MM.1S (cell line): ENCODE measurements around the gene UBASH3A.

Source experiments
- DNase-seq: peaks from one replicate; pipeline ENCODE4 v3.0.0-alpha.2; 2015
- H2AFZ ChIP-seq: fragments of 300-600 bp; sonication (generic); 2 replicates; pipeline ENCODE4 v1.6.0; 2016; ENCODE audit warnings: antibody characterized with exemption, low read length
- H3F3A ChIP-seq: fragments of 300-600 bp; sonication (generic); 2 replicates; pipeline ENCODE4 v1.6.1; 2016; ENCODE audit warnings: mild to moderate bottlenecking, antibody characterized with exemption, low read length, moderate library complexity, mixed read lengths; ENCODE audit not compliant: insufficient read depth
- H3K27ac ChIP-seq: fragments of 300-600 bp; sonication (generic); 2 replicates; pipeline ENCODE4 v1.5.1; 2016; ENCODE audit warnings: mild to moderate bottlenecking, low read length
- H3K27me3 ChIP-seq: fragments of 300-600 bp; sonication (generic); replicated peaks from 2 replicates; pipeline ENCODE4 v1.6.0; 2016; ENCODE audit warnings: low read length; ENCODE audit not compliant: insufficient read depth
- H3K36me3 ChIP-seq: fragments of 300-600 bp; sonication (generic); replicated peaks from 2 replicates; pipeline ENCODE4 v1.6.1; 2016; ENCODE audit warnings: mild to moderate bottlenecking, low read length, mixed read lengths; ENCODE audit not compliant: insufficient read depth
- H3K4me1 ChIP-seq: fragments of 300-600 bp; sonication (generic); 2 replicates; pipeline ENCODE4 v1.6.1; 2016; ENCODE audit warnings: low read length, mixed read lengths
- H3K4me2 ChIP-seq: fragments of 300-600 bp; sonication (generic); 2 replicates; pipeline ENCODE4 v1.6.0; 2016; ENCODE audit warnings: low read depth, low read length
- H3K4me3 ChIP-seq: fragments of 300-600 bp; sonication (generic); 2 replicates; pipeline ENCODE4 v1.5.1; 2016; ENCODE audit warnings: low read length, mixed read lengths
- H3K79me2 ChIP-seq: fragments of 300-600 bp; sonication (generic); 2 replicates; pipeline ENCODE4 v1.6.1; 2016; ENCODE audit warnings: mixed run types, low read length, mixed read lengths
- H3K9ac ChIP-seq: fragments of 300-600 bp; sonication (generic); 2 replicates; pipeline ENCODE4 v1.6.1; 2016; ENCODE audit warnings: low read length, mixed read lengths
- H3K9me2 ChIP-seq: fragments of 300-600 bp; sonication (generic); replicated peaks from 2 replicates; pipeline ENCODE4 v1.6.1; 2016; ENCODE audit warnings: mild to moderate bottlenecking, low read length, mixed read lengths; ENCODE audit not compliant: insufficient read depth
- H3K9me3 ChIP-seq: fragments of 300-600 bp; sonication (generic); replicated peaks from 2 replicates; pipeline ENCODE4 v1.6.1; 2016; ENCODE audit warnings: mild to moderate bottlenecking, low read length, mixed read lengths; ENCODE audit not compliant: insufficient read depth
- H4K20me1 ChIP-seq: fragments of 300-600 bp; sonication (generic); 2 replicates; pipeline ENCODE4 v1.6.1; 2016; ENCODE audit warnings: mild to moderate bottlenecking, low read length, moderate library complexity, mixed read lengths; ENCODE audit not compliant: insufficient read depth
- EZH2 ChIP-seq: fragments of 300-600 bp; sonication (generic); optimal IDR thresholded peaks from 2 replicates; pipeline ENCODE3; 2017; ENCODE audit warnings: low read depth, mild to moderate bottlenecking, antibody characterized with exemption, low read length, mixed read lengths
- EZH2phosphoT487 ChIP-seq: fragments of 300-600 bp; sonication (generic); IDR thresholded peaks from 2 replicates; pipeline ENCODE4 v1.6.1; 2018; ENCODE audit warnings: antibody characterized with exemption, low read length
- TF ChIP-seq, protein P1 (sequence below): fragments of 300-600 bp; sonication (generic); IDR thresholded peaks from 2 replicates; pipeline ENCODE4 v1.5.1; 2016; ENCODE audit warnings: antibody characterized with exemption, low read length, mixed read lengths

The UBASH3A gene

GRCh38 chr21:42480736-42481135 is 77.0 kb downstream of the UBASH3A start:
- Histone ChIP-seq H3K36me3 (no peaks in the 10 kb centered on the region), H2AFZ (no peak overlapping the region), H3K27ac (no peak overlapping the region), H3K9me2 (no peaks in the 10 kb centered on the region), H4K20me1 (no peaks in the 10 kb centered on the region), H3K79me2 (no peaks in the 10 kb centered on the region), H3K4me2 (no peak overlapping the region), H3K9me3 (no peaks in the 10 kb centered on the region), H3K4me3 (no peak overlapping the region), H3F3A (peaks cover 9% of the 10 kb centered on the region; the same call in 1 of the 2 replicates), H3K4me1 (peaks cover 11% of the 10 kb centered on the region), H3K27me3 (peaks cover 27% of the 10 kb centered on the region), H3K9ac (no peak overlapping the region)
- no peak for TF ChIP-seq EZH2phosphoT487
- TF ChIP-seq, protein P1, sequence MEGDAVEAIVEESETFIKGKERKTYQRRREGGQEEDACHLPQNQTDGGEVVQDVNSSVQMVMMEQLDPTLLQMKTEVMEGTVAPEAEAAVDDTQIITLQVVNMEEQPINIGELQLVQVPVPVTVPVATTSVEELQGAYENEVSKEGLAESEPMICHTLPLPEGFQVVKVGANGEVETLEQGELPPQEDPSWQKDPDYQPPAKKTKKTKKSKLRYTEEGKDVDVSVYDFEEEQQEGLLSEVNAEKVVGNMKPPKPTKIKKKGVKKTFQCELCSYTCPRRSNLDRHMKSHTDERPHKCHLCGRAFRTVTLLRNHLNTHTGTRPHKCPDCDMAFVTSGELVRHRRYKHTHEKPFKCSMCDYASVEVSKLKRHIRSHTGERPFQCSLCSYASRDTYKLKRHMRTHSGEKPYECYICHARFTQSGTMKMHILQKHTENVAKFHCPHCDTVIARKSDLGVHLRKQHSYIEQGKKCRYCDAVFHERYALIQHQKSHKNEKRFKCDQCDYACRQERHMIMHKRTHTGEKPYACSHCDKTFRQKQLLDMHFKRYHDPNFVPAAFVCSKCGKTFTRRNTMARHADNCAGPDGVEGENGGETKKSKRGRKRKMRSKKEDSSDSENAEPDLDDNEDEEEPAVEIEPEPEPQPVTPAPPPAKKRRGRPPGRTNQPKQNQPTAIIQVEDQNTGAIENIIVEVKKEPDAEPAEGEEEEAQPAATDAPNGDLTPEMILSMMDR: no peak
- no peak for TF ChIP-seq EZH2
- no peak for DNase-seq

DNA sequence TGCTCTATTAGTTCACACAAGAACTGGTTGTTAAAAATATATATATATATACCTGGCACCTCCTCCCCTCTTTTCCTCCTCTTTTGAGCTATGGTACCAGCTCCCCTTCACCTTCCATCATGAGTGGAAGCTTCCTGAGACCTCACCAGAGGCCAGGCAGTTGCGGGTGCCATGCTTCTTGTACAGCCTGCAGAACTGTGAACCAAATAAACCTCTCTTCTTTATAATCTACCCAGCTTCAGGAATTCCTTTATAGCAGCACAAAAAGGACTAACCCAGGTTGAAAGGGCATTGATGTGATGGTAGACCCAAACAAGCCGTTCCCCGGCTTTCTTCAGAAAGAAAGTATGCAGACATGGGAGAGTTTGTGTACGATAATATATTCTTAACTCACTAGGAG is 77.5 kb downstream of the UBASH3A start:
- Histone ChIP-seq H3K4me1 (peaks cover 11% of the 10 kb centered on the region), H3K9me2 (no peaks in the 10 kb centered on the region), H3K27me3 (peaks cover 32% of the 10 kb centered on the region), H3K4me3 (no peak overlapping the region), H3K9me3 (no peaks in the 10 kb centered on the region), H2AFZ (no peak overlapping the region), H3K36me3 (no peaks in the 10 kb centered on the region), H3K9ac (no peak overlapping the region), H3K79me2 (no peaks in the 10 kb centered on the region), H3F3A (peaks cover 9% of the 10 kb centered on the region; the same call in 1 of the 2 replicates), H3K4me2 (no peak overlapping the region), H3K27ac (no peak overlapping the region), H4K20me1 (no peaks in the 10 kb centered on the region)
- DNase-seq: no peak
- TF ChIP-seq EZH2 (no peak), EZH2phosphoT487 (no peak)
- TF ChIP-seq, protein P1: no peak

GRCh38 chr21:42484966-42485365 is 81.3 kb downstream of the UBASH3A start:
- Histone ChIP-seq H3K4me1 (no peaks in the 10 kb centered on the region), H3K27ac (no peak overlapping the region), H3K9me2 (no peaks in the 10 kb centered on the region), H3K4me3 (no peak overlapping the region), H3K36me3 (no peaks in the 10 kb centered on the region), H3F3A (no peaks in the 10 kb centered on the region), H3K9ac (no peak overlapping the region), H3K9me3 (no peaks in the 10 kb centered on the region), H3K79me2 (no peaks in the 10 kb centered on the region), H4K20me1 (no peaks in the 10 kb centered on the region), H3K27me3 (peaks cover 44% of the 10 kb centered on the region), H3K4me2 (no peak overlapping the region), H2AFZ (no peak overlapping the region)
- DNase-seq: no peak
- TF ChIP-seq, protein P1: no peak
- no peak for TF ChIP-seq EZH2
